Fibroblast of skin of right quadriceps (primary cell): ENCODE data around the gene CACNA1D.

Experiments
- DNase-seq: peaks from one replicate; pipeline ENCODE4 v3.0.0-alpha.2; 2013

CACNA1D gene

DNA sequence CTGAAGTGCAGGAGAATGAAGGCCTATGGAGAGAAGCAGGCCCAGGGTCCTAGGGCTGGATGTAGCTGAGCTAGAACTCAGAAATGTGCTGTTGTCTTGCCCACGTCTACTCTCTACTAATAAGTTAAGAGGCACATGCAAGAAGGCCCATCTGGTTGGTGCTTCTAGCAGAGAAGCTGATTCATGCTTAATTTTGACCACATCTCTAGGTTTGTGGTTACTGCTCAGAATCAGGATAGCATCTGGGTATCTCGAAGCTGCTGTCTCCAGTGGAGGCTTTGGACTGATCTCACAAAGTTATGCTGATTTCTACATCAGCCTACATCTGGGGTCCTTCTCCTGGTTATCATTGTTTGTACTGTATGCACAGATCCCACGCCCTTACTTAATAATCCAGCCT, 87.3 kb downstream of the CACNA1D start:
- DNase-seq = peak; percentile 25

DNA sequence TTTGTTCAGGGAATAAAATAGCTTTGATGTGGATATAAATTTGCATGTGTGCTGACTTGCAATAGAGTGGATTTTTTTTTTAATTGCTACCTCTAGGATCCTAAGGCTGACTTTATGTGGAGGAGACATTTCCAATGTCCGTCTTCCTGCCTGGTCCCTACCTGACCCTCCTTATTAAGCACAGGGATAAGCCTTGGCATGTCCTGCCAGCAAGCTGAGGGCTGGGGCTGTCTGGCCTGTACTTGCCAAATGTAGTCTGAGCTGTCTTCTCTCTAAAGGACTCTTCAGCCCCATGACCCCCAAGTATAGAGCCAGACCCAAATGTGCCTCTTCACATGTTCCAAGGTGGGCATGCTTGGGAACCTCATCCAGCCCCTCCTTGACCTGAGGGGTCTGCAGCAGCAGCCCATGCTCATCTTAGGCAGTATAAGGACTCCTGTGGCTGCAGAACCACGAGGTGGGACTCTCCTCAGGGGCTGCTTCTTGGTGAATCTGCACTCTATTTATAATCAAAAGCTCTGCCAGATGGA, 88.8 kb downstream of the CACNA1D start:
- no peak for DNase-seq

DNA sequence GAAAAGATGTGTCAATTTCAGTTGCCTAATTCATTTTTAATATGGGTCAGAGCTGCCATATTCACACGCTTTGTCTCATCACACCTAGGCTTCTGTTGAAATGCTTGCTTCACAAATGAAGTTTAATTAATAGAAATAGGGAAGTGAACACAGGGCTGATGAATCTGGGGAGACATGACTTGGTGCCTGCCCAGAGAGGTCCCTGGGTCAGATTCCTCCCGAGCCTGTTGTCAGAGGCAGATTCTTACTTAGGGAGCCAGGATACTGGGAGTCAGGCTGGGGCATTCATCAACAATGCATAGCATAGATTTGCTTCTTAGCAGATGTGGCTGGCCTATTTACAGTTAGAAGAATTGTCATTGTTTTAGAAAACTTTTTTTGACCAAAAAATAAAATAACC, 90.6 kb downstream of the CACNA1D start:
- DNase-seq = no peak

DNA sequence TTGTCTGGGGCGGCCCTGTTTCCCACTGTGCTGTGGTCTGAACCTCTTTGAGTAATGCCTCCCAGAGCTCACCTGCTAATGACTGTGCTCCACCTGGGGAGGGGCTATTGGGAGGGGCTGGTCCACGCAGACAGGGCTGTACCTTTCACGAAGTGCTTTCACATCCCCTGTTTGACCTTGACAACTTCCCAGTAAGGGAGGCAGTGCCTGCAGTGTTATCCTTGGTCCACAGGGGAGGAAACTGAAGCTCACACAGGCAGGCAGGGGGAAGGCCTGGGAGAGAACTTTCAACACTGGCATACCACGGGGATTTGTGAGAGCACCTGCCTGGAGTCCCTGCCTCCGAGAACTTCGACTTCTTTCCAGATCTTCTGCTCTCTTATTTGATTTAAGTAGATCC, 91.2 kb downstream of the CACNA1D start:
- DNase-seq = no peak

DNA sequence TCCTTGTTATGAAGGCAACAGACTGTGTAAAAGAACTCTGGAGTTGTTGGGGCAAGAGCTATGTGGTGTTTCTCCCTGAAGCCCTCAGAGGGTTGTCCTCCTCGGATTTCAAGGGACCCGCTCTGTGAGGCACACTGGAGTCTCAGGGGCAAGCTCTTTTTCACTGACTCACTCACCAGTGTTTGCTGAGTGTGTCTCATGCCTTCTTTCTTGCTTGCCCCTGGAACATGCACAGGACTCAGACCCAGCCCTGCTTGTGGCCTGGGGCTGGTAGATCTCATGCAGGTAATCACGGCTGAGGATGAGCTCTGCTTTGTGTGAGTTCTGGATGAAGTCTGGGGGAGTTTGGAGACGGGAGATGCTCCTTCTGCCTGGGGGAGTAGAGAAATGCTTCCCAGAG, 93.7 kb downstream of the CACNA1D start:
- DNase-seq = no peak

GRCh38 chr3:53589201-53589600, 94.8 kb downstream of the CACNA1D start:
- DNase-seq = no peak

GRCh38 chr3:53589806-53590205, 95.4 kb downstream of the CACNA1D start:
- DNase-seq = no peak

DNA sequence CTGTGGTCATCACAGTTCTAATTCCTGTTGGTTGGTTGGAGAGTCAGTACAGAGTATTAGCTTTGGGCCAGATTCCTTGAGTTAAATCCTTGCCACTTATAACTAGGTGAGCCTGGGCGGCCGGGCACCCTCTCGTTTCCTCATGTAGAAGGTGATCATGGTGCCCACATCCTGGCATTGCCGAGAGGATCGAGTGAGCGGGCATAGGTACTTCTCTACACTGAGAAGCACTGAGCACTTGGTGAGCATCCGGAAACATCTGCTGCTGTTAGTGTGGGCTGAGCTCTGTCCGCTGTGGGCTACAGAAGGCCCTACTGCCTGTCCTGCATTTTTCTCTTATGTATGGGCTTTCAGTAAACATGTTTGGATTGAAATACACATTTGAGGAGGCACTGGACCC, 96.2 kb downstream of the CACNA1D start:
- no peak for DNase-seq

- no peak for DNase-seq
Observed at GRCh38 chr3:53591646-53592045, 97.2 kb downstream of the CACNA1D start.

GRCh38 chr3:53592862-53593261, 98.5 kb downstream of the CACNA1D start:
- DNase-seq = no peak

- no peak for DNase-seq
Observed at GRCh38 chr3:53593611-53594010, 99.2 kb downstream of the CACNA1D start.

DNA sequence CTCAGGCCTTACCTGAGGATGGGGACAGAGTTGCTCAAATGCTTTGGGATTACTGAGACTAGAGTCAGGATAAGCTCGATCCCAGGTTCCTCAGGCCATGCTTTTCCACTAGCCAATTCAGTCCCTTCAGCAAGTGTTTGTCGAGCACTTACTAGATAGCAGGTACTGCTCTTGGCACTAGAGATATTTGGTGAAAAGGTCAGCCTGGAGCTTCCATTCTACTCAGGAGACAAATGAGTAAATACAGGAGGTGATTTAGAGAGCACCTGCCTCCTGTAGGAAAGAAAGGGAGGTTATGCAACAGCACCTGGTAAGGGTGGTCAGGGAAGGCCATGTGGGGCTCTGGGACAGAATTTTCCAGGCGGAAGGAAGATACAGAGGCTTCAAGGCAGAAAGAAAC, 99.9 kb downstream of the CACNA1D start:
- no peak for DNase-seq

DNA sequence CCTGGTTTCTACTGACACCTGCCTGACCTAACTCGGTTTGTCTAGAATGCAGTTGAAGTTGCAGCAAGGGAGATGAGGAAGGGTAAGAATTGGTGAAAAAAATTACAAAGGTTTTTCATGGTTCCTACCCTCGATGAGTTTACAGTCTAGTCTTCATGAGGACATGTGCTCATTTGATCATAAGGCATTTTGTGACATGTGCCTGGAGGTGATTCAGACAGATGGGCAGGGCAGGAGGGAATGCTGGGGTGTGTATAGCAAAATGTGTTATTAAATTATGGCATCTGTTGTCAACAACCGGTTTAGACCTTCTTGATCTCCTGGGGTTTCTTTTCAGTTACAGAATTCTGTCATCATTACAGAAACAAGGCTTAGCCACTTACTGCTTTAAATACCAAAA, 101.2 kb downstream of the CACNA1D start:
- no peak for DNase-seq

- no peak for DNase-seq
Observed at GRCh38 chr3:53597136-53597915, 102.9 kb downstream of the CACNA1D start.

DNA sequence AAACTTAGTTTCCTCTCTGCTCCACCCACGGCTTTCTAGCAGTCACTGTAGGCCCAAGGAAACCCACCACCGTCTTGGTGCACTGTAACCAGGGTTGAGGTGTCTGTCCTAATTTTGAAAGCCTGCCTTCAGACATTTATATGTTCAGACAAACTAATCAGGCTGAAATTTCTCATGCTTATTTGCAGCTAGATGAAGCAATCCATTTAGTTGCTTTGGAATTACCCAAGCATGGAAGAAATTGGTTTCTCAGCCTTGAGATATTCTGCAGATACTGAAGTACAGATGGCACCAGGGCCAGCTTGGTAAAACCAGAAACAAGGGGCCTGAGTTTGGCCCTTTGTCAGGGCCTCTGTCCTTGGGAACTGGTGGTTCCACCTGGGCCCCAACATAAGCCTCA, 105.4 kb downstream of the CACNA1D start:
- DNase-seq = no peak

GRCh38 chr3:53602866-53603265, 108.5 kb downstream of the CACNA1D start:
- DNase-seq = no peak

DNA sequence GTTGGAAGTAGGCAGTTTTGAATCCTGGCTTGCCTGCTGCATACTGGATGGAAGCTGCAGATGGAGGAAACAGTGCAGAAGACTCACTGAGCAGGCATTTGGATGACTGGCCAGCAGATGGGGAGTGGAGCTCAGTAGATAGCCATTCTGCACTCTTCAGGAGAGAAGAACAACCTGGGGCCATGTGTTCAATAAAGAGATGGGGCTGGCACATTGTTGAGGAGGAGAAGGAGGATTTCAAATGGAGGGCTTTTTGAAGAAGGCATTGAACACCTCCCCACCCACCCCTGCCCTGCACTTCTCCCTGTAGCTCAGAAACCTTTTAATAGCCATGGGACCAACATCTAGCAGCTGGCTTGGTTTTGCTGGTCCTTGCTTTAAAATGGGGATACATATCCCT, 109.8 kb downstream of the CACNA1D start:
- DNase-seq = no peak

DNA sequence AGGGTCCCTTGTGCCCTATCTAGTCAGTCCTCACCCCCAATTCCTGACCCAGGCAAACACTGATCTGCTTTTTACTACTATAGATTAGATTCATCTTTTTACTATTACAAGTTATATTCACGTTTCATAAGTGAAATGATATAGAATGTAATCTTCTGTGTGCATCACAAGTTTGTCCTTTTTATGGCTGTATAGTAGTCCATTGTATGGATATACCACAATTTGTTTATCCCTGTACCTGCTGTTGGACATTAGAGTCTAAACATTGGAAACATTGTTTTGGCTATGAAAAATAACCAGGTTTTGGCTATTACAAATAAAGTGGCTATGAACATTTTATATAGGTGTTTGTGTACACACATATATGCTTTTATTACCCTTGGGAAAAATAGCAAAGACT, 112.4 kb downstream of the CACNA1D start:
- no peak for DNase-seq

- no peak for DNase-seq
Observed at GRCh38 chr3:53612508-53612907, 118.1 kb downstream of the CACNA1D start.

DNA sequence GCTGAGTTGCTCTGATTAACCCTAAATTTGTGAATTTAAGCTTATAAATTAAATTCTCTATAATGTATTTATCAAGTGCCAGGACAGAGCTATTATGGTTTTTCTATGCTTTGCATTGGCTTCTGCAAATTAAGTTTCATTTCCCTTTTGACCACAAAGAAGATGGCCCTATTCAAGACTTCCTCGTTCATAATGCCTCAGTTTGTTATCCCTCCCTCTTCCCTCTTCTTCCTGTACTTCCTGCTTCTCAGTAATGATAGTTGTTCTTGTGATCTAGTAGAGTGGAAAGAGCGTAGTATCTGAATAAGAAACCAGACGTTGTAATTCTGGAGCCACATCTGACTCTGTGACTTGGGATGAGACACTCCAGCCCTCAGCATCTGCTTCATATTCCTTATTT, 118.7 kb downstream of the CACNA1D start:
- DNase-seq = no peak

GRCh38 chr3:53614307-53614706, 119.9 kb downstream of the CACNA1D start:
- no peak for DNase-seq

DNA sequence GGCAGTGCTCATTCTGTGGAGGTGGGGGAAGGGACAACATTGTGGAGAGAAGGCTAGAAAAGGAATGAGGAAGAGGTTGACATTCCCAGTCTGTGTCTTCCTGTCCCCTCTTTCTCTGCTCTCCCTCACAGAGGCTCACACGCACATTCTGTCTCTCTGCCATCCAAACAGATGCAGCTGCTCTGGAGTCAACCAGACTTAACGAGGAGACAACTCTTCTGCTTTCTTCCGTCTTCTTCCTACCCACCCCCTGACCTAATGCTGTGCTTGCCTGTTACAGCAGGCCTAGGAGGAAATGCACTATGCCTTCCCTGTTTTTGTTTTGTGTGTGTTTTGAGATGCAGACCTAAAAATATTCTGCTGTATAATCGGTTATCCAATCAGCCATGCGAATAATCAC, 121.9 kb downstream of the CACNA1D start:
- no peak for DNase-seq

GRCh38 chr3:53616971-53617892, 122.8 kb downstream of the CACNA1D start:
- DNase-seq = no peak
